NCI-H128 (cell line): ENCODE results near the gene METTL21C.

Source experiments
- DNase-seq: peaks from one replicate; lab custom pipeline; 2025; ENCODE audit not compliant: unreplicated experiment; lab: John Stamatoyannopoulos, UW

Gene METTL21C

GRCh38 chr13:102697929-102698648, 3.2 kb upstream of the METTL21C start:
- no peak for DNase-seq

- DNase-seq = no peak
Observed at GRCh38 chr13:102697264-102697663, 2.4 kb upstream of the METTL21C start.

- DNase-seq = no peak
Observed at GRCh38 chr13:102696465-102696864, 1.6 kb upstream of the METTL21C start.

GRCh38 chr13:102693776-102694175, 1.1 kb downstream of the METTL21C start:
- no peak for DNase-seq

GRCh38 chr13:102693250-102693649, 1.6 kb downstream of the METTL21C start:
- DNase-seq = no peak

GRCh38 chr13:102692491-102692826, 2.4 kb downstream of the METTL21C start:
- DNase-seq = no peak

- DNase-seq = no peak
Observed at GRCh38 chr13:102690883-102691282, 4.0 kb downstream of the METTL21C start.

- DNase-seq = no peak
Observed at GRCh38 chr13:102688306-102688973, 6.4 kb downstream of the METTL21C start.

GRCh38 chr13:102687520-102687919, 7.3 kb downstream of the METTL21C start:
- DNase-seq = no peak

GRCh38 chr13:102686024-102686423, 8.8 kb downstream of the METTL21C start:
- no peak for DNase-seq

GRCh38 chr13:102683637-102684036, 11.2 kb downstream of the METTL21C start:
- DNase-seq = no peak

GRCh38 chr13:102682727-102683126, 12.1 kb downstream of the METTL21C start:
- no peak for DNase-seq

GRCh38 chr13:102682211-102682610, 12.6 kb downstream of the METTL21C start:
- DNase-seq = no peak

- DNase-seq = no peak
Observed at GRCh38 chr13:102680842-102681740, 13.8 kb downstream of the METTL21C start.

- DNase-seq = no peak
Observed at GRCh38 chr13:102680133-102680717, 14.6 kb downstream of the METTL21C start.

- no peak for DNase-seq
Observed at GRCh38 chr13:102679449-102680132, 15.3 kb downstream of the METTL21C start.

- DNase-seq = no peak
Observed at GRCh38 chr13:102678339-102679107, 16.3 kb downstream of the METTL21C start.

- DNase-seq = peak; percentile 24
Observed at GRCh38 chr13:102677122-102677521, 17.7 kb downstream of the METTL21C start.

GRCh38 chr13:102675115-102675514, 19.7 kb downstream of the METTL21C start:
- DNase-seq = no peak

GRCh38 chr13:102670130-102670529, 24.7 kb downstream of the METTL21C start:
- DNase-seq = no peak
